DOHH2 (cell line): ENCODE measurements around the gene DNAH11.

ENCODE experiments used
- H3F3A ChIP-seq: fragments of 200-600 bp; sonication (generic), shearing (Covaris generic); 2 replicates; pipeline ENCODE4 v1.6.0; 2016; ENCODE audit warnings: antibody characterized with exemption, mild to moderate bottlenecking; ENCODE audit not compliant: control insufficient read depth, insufficient read depth
- H3K27ac ChIP-seq: fragments of 200-600 bp; sonication (generic); 2 replicates; pipeline ENCODE4 v1.5.1; 2014; ENCODE audit warnings: low read depth, mild to moderate bottlenecking, low read length, moderate library complexity
- H3K27me3 ChIP-seq: fragments of 200-600 bp; sonication (generic); 2 replicates; pipeline ENCODE4 v1.6.1; 2014; ENCODE audit warnings: mild to moderate bottlenecking, low read length, mixed read lengths; ENCODE audit not compliant: control insufficient read depth
- H3K36me3 ChIP-seq: fragments of 200-600 bp; sonication (generic); 2 replicates; pipeline ENCODE4 v1.6.1; 2014; ENCODE audit warnings: mild to moderate bottlenecking, low read length, moderate library complexity, mixed read lengths; ENCODE audit not compliant: control insufficient read depth
- H3K4me1 ChIP-seq: fragments of 200-600 bp; sonication (generic); 2 replicates; pipeline ENCODE4 v1.6.1; 2014; ENCODE audit warnings: mild to moderate bottlenecking, low read length, mixed read lengths; ENCODE audit not compliant: control insufficient read depth
- H3K4me2 ChIP-seq: fragments of 200-600 bp; sonication (generic); 2 replicates; pipeline ENCODE4 v1.6.0; 2014; ENCODE audit warnings: mild to moderate bottlenecking, low read length, moderate library complexity
- H3K4me3 ChIP-seq: fragments of 200-600 bp; sonication (generic); 2 replicates; pipeline ENCODE4 v1.5.1; 2014; ENCODE audit warnings: mild to moderate bottlenecking, low read length, mixed read lengths
- H3K79me2 ChIP-seq: fragments of 200-600 bp; sonication (generic); 2 replicates; pipeline ENCODE4 v1.6.1; 2014; ENCODE audit warnings: mild to moderate bottlenecking, low read length, mixed read lengths; ENCODE audit not compliant: control insufficient read depth
- H3K9me2 ChIP-seq: fragments of 200-600 bp; sonication (generic); replicated peaks from 2 replicates; pipeline ENCODE4 v1.6.1; 2014; ENCODE audit warnings: mild to moderate bottlenecking, low read length, mixed read lengths; ENCODE audit not compliant: control insufficient read depth
- H3K9me3 ChIP-seq: fragments of 200-600 bp; sonication (generic); 2 replicates; pipeline ENCODE4 v1.6.1; 2014; ENCODE audit warnings: antibody characterized with exemption, low read length, mixed read lengths; ENCODE audit not compliant: control insufficient read depth, insufficient read depth
- H4K20me1 ChIP-seq: fragments of 200-600 bp; sonication (generic); 2 replicates; pipeline ENCODE4 v1.6.0; 2014; ENCODE audit warnings: low read depth, mild to moderate bottlenecking, antibody characterized with exemption, low read length, moderate library complexity; ENCODE audit not compliant: control insufficient read depth, insufficient read depth
- CTCF ChIP-seq: fragments of 200-600 bp; sonication (generic); IDR thresholded peaks from one replicate; pipeline ENCODE4 v1.5.1; 2014; ENCODE audit warnings: antibody characterized with exemption, mild to moderate bottlenecking, low read depth, low read length; ENCODE audit not compliant: poor library complexity, severe bottlenecking
- EZH2phosphoT487 ChIP-seq: fragments of 200-600 bp; sonication (generic); IDR thresholded peaks from 2 replicates; pipeline ENCODE4 v1.6.1; 2017; ENCODE audit warnings: borderline replicate concordance, mild to moderate bottlenecking, antibody characterized with exemption, low read length, moderate library complexity, mixed read lengths

DNAH11 gene

GRCh38 chr7:21749378-21749777 is 206.5 kb downstream of the DNAH11 start:
- Histone ChIP-seq H4K20me1 (no peaks in the 10 kb centered on the region), H3K79me2 (no peaks in the 10 kb centered on the region), H3K4me2 (no peak overlapping the region), H3K36me3 (no peaks in the 10 kb centered on the region), H3F3A (no peaks in the 10 kb centered on the region), H3K4me1 (no peaks in the 10 kb centered on the region), H3K4me3 (no peak overlapping the region), H3K9me3 (no peaks in the 10 kb centered on the region), H3K27ac (no peak overlapping the region), H3K27me3 (no peaks in the 10 kb centered on the region), H3K9me2 (no peaks in the 10 kb centered on the region)
- TF ChIP-seq EZH2phosphoT487 = no peak
- TF ChIP-seq CTCF = no peak

- no peaks in the 10 kb centered on the region for H3K4me1 ChIP-seq
- no peaks in the 10 kb centered on the region for H3K9me2 ChIP-seq
- H3K9me3 ChIP-seq = no peaks in the 10 kb centered on the region
- H3K79me2 ChIP-seq = no peaks in the 10 kb centered on the region
- no peak overlapping the region for H3K27ac ChIP-seq
- H4K20me1 ChIP-seq = no peaks in the 10 kb centered on the region
- no peak overlapping the region for H3K4me2 ChIP-seq
- no peaks in the 10 kb centered on the region for H3F3A ChIP-seq
- H3K27me3 ChIP-seq = 0 out of 2 replicates have a peak, but pooled peaks cover 2% of the 10 kb centered on the region
- no peak overlapping the region for H3K4me3 ChIP-seq
- H3K36me3 ChIP-seq = no peaks in the 10 kb centered on the region
- no peak for TF ChIP-seq CTCF
- no peak for TF ChIP-seq EZH2phosphoT487
Observed at GRCh38 chr7:21753071-21753470, 210.2 kb downstream of the DNAH11 start.

- Histone ChIP-seq H3K27me3 (peaks cover 3% of the 10 kb centered on the region; the same call in 1 of the 2 replicates), H3K9me3 (no peaks in the 10 kb centered on the region), H3K9me2 (no peaks in the 10 kb centered on the region), H4K20me1 (no peaks in the 10 kb centered on the region), H3K79me2 (no peaks in the 10 kb centered on the region), H3K4me1 (no peaks in the 10 kb centered on the region), H3K27ac (no peak overlapping the region), H3K4me2 (no peak overlapping the region), H3F3A (no peaks in the 10 kb centered on the region), H3K4me3 (no peak overlapping the region), H3K36me3 (no peaks in the 10 kb centered on the region)
- no peak for TF ChIP-seq EZH2phosphoT487
- TF ChIP-seq CTCF = no peak
Observed at GRCh38 chr7:21754963-21755362, 212.1 kb downstream of the DNAH11 start.
